SW 1271 (cell line): ENCODE measurements around the gene MYH7B.

ENCODE experiments used
- DNase-seq, 2 experiments: peaks; one replicate each; lab custom pipeline; 2025; lab: John Stamatoyannopoulos, UW

Gene MYH7B

DNA sequence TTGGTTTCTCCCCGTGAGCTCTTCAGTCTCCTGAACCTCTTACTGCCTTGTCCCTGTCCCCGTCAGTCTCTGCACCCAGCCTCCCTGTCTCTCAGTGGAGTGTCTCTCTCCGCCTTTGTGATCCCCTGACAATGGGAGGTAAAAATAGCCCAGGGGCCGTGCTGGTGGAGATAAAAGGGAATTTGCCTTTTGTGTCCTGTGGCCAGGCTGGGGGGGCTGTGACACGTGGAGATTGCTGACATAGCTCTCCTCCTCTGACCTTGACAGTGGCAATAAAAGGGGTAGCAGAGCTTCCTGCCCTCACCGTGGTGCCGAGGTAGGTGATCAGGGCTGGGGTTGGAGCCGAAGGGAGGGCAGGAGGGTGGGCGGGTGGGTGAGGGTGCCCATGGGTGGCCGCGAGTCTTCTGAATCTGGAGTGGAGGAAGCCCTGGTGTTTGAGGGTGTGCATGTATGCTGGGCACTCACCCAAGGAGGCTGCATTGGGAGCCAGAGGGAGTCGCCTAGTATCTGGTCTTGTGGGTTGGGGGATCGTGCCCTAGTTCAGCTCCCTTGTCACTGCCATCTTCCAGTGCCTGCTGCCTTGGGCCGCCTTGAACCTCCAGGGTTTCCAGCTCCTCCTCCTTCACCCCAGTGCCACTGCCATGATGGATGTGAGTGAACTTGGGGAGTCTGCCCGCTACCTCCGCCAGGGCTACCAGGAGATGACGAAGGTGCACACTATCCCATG is 21.9 kb downstream of the MYH7B start:
- no peak for DNase-seq

DNA sequence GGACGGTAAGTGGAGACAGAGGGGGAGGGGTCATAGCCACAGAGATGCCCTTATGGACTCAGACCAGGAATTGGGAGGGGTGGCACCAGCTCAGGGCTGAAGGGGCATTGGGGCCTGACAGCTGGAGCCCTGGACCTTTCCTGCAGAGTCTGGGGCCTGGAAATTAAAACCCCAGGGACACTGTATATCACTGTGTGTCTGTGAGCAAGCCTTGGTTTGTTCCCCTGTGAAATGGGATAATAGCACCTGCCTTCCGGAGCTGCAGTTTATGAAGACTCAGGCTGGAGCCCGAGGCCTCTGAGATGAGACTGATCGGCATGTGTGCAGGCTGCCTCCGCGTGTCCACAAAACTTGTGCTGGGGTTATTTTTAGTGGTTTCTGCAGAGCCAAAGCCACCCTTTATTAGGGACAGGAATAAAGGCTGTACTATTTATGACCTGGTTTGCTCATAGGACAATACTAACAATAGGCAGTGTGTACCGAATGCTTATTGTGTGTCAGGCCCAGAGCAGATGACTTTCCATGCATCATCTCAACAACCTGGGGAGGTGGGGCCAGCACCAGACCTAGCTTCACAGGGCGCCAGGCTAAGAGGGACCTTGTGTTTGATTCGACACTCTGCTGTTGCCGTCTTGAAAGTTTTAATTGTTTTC is 22.6 kb downstream of the MYH7B start:
- DNase-seq = no peak

DNA sequence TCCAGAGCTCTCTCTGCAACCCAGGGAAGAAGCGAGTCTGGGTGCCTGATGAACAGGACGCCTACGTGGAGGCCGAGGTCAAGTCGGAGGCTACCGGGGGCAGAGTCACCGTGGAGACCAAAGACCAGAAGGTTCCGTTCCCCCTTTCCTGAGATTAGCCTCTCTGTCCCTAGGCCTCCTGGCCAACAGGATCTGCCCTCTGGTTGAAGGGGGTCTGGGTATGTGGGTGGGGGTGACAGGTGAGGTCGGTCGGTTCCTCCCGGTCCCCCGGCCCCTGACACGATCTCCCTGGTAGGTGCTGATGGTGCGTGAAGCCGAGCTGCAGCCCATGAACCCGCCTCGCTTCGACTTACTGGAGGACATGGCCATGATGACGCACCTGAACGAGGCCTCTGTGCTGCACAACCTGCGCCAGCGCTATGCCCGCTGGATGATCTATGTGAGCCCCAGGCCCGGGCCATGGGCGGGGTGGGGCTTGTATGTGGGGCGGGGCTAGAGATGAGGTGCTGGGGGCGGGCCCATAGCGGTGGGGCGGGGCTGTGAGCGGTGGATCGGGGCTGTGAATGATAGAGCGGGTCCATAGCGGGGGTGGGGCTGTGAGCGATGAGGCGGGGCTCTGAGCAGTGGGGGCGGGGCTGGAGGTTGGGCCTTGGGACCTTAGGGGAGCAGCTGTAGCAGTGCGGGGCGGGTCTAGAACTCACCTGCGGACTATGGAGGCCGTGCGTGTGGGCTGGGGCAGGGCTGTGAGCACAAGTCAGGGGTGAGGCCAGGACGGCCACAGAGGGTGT is 23.9 kb downstream of the MYH7B start:
- DNase-seq = no peak

DNA sequence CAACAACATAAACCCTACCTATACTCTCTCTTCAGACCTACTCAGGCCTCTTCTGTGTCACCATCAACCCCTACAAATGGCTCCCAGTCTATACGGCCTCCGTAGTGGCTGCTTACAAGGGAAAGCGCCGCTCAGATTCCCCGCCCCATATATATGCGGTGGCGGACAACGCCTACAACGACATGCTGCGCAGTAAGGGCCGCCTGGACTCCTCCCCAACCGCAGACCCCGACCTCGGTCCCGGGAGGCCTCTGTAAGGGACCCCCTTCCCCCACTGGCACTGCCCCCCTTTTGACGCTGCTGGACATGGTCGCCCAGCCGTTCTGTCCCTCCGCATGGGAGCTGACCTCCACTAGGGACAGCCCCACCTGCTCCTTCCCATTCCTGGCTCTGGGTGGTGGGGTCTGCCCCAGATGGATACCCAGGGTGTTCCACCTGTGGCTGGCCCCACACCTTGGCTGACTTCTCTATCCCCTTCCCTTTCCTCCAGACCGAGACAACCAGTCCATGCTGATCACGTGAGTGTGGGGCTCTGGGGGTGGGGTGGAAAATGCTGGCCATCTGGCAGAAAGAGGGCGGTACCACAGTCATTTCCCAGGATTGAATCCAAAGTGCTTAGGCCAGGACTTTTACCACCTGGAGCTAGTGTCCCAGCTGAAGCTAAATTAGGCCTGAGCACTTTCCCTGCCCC is 25.0 kb downstream of the MYH7B start:
- DNase-seq = no peak

DNA sequence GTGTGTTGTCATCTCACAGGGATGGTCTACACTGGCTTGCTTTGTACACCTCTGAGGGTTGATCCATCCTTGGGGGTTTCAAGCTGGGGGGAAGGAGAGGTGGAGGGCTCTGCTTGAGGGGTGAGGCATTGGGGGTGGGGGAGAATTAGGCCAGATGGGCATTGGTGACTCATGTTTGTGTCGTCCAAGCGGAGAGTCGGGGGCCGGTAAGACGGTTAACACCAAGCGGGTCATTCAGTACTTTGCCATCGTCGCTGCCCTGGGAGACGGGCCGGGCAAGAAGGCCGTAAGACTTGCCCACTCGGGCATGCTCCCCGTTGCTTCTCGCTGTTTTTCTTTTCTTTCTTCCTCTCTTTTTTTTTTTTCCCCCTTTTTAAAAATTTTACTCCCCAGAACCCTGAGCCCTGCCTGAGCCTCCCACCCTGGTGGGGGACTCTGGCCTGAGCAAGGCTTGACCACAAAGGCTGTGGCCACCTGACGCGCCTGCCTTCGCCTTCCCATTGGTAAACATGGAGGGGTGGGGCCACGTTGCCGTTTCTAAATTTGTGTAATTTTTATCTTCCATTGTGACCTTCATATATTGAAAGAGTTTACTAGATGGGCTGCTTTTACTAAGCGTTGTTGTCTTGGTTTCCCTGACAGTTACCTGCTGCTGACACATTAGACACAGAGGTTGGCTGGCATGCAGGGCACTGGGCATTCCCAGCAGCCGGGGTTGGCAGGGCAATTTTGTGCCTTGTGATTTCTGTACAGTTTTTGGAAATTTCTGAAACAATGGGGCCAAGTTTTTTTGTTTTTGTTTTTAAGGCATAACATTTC is 26.8 kb downstream of the MYH7B start:
- DNase-seq = no peak

DNA sequence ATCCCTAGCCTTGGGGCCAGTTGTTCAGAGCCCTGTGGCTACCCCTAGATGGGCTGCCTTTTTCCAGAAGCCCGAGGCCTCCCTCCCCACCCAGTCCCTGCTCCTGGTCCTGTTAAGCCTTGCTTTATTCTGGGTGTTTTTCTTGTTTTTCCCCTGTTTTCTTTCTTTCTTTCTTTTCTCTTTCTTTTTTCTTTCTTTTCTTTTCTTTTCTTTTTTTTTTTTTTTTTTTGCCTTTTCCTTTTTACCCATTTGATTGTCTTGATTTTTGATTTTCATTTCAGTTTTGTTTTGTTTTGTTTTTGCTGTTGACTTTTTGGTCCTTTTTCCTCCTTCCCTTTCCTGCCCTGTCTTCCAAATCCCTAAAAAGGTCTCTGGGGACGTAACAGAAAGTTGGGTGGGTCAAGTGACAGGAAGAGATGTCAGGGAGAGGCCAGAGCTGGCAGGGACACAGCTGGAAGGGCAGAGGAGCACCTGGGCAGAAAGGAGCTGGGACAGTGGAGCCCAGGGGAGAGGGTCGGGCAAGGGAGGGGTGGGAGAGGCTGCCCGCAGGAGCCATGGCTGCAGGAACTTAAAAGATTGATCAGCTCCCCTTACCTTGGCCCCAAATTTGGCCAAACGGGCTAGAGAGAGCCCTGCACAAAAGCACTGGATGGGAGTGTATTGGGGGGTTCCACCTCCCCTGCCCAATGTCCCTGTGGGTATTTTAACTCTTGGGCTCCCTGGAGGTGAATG is 27.6 kb downstream of the MYH7B start:
- DNase-seq = no peak

DNA sequence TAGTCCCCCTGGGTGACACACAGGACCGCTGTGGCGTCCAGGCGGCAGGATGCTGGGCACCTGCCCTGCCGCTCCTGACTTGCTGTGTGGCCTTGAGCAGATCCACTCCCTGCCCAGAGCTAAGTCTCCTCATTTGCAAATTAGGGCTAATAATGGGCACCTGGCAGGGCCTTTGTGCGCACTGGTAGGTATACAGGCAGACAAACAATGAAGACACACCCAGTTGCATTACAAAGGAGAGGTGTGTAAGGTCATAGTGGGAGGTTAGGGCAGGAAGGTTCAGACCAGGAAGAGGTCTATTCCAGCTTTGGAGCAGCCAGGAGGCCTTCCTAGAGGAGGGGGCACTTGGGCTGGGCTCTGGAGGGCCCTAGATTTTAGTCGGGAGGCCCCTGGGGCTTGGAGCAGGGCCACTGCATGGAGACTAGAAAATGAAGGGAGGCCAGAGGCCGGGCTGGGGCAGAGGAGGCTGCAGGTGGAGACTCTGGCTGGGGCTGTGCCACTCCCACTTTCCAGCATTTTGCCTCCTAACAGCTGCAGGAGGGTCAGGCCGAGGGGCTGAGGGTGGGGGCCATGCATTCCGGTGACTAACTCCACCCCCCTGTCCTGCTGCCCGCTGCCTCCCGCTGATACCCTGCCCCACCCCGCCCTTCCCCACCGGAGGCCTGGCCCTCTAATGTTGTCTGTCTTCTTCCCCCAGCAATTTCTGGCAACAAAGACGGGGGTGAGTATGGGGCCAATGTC is 28.5 kb downstream of the MYH7B start:
- DNase-seq = no peak

DNA sequence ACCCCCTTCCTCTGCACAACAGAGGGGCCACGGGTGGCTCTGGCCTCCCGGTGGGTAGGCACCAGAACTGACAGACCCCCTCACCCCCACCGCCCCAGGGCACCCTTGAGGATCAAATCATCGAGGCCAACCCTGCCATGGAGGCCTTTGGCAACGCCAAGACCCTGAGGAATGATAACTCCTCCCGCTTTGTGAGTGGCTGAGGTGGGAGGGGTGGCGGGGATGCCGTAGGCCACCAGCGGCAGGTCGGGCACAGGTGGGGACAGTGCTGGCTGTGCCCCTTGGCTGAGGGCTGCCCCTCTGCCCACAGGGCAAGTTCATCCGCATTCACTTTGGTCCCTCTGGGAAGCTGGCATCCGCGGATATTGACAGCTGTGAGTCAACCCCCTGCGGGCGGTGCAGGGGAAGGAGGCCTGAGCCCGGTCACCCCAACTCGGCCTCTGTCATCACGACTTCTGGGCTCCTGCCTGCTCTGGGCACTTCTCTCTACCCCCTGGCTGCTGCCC is 29.1 kb downstream of the MYH7B start:
- DNase-seq = no peak

DNA sequence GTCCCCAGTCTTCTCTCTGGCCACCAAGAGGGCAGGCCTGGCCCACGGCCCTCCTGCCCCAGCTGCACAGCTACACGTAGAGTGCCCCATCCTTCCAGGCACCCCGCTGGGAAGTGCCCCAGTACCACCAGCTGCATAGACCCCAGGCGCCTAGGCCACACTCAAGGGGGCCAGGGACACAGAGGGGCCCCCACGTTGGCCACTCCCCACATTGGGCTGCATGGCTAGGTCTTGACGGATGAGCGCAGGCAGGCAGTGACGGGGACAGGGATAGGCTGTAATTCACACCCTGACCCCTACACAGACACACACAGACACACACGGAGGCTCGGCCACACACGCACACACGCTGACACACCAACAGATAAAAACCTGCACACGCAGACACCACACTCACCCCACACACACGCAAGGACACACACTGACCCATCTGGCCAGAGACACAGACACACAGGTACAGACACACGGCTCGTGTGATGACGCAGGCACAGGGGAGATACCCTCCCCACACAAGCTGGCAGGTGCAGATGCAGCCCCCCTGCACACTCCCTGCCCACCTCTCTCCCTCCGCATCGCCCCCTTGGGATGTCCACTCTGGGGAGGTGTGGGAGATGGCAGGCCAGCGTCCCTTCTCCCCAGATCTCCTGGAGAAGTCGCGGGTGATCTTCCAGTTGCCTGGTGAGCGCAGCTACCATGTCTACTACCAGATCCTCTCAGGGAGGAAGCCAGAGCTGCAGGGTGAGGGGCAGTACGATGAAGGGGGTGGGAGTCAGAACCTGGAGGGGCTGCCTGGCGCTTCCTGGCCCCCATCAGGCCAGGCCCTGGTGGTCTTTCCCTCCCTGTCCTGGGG is 30.0 kb downstream of the MYH7B start:
- no peak for DNase-seq

DNA sequence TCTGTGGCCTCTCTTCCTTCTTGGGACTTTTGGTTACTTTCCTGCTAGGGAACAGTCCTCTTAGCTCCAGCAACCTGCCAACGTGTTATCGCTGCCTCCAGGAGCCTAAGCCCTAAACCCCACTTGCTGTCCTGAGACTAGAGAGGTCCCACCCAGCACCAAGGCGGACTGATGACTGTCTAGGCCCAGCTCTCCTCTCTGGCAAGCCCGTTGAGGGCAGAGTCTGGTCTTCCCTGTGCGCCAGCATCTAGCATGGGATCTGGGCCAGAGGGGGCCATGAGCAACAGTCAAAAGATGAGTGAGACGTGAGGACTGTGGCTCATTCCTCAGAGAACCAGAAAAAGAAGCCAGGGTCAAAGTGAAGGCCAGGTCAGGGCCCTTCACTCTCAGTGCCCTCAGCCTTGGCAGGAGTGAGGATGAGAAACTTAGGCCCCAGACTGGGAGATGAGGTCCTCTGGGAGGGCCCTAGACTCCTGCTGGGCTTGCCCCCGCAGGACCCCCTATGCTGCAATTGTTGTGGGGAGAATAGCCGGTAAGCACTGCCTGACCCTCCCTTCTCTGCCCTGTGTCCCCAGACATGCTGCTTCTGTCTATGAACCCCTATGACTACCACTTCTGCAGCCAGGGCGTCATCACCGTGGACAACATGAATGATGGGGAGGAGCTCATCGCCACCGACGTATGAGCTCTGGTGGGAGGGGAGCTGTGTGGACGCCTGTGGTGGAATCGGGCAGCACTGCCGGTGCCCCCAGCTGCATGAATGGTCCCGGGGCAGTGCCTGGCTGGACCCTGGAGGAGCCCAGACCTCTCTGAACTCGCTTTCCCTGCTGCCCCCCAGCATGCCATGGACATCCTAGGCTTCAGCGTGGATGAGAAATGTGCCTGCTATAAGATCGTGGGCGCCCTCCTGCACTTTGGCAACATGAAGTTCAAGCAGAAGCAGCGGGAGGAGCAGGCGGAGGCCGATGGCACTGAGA is 30.9 kb downstream of the MYH7B start:
- DNase-seq = no peak

DNA sequence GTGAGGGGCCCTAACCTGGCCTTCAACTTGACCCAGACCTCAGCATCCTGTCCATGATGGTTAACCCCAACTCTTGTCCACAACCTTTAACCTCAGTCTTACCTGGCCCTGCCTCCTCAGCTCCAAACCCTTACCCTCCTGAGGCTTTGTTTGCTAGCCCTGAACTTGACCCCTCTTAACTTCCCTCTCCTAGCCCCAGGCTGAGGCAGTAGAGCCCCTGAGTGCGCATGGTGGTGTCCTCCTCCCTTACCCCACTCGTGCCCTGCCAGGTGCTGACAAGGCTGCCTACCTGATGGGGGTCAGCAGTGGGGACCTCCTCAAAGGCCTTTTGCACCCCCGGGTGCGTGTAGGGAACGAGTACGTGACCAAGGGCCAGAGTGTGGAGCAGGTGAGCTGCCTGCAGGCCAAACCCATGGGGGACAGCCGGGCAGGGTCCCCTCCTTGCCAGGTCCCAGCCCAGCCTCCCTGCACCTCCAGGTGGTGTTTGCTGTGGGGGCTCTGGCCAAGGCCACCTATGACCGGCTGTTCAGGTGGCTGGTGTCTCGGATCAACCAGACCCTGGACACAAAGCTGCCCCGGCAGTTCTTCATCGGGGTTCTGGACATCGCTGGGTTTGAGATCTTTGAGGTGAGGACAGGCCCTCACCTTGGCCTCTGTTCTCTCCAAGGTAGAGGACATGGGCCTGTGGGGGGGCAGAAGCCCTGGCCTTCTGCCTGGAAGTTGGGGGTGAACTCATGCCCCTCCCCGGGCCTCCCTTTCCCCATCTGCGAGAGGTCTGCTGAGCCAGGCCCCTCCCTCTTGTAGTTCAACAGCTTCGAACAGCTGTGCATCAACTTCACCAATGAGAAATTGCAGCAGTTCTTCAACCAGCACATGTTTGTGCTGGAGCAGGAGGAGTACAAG is 31.9 kb downstream of the MYH7B start:
- no peak for DNase-seq

DNA sequence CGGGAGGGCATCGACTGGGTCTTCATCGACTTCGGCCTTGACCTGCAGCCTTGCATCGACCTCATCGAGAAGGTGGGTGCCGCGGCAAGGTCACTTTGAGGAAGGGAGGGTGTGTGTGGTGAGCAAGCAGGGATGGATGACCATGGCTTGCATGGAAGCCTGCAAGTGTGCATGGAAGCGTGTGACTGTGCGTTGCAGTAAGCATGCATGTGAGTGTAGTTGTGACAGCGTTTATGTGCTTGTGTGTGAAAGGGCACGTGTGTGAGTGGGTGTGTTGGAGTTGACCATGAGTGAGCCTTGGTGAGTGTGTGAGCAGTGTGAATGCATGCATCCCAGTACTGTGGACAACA is 32.5 kb downstream of the MYH7B start:
- DNase-seq = no peak

DNA sequence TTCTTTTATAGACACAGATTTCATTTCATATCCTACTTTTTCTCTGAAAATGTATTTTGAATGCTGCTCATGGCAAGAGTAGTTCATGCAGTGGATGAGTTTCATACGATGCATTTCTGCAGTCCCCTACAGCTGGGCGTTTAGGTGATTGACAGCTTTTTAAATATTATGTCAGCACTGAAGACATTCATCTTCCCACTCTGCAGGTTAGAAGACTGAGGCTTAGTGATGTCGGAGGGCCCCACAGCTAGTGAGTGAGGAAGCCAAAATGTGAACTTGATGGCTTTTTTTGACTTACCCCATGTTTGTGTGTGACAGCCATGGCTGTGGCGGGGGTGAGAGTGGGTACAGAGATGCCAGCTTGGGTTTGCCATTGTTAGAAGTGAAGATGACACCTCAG is 33.5 kb downstream of the MYH7B start:
- DNase-seq = no peak

DNA sequence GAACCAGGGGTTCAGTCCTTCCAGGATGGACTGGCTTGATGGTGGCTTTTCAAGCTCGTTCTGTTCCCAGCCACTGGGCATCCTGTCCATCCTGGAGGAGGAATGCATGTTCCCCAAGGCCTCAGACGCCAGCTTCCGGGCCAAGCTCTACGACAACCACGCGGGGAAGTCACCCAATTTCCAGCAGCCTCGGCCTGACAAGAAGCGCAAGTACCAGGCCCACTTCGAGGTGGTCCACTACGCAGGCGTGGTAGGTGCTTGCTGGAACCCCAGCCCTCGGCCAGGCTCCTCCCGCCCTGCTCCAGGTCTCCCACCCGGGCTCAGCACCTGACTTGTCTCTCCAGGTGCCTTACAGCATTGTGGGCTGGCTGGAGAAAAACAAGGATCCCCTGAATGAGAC is 34.0 kb downstream of the MYH7B start:
- DNase-seq = no peak

DNA sequence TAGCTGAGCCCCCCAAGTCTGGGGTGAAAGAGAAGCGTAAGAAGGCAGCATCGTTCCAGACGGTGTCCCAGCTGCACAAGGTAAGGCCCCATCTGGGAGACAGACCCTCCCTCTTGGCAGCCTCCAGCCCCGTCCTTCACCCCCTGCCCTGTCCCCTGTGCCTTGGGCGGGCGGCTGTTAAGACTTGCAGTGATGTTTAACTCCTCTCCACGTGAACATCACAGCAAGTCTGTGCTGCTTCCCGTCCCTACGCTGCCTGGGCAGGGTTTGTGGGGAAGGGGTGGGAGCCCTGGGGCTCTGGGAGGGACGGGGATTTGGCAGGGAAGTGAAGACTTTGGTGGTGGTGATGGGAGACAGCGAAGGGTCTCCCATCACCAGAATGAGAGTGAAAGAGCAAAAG is 34.6 kb downstream of the MYH7B start:
- no peak for DNase-seq

DNA sequence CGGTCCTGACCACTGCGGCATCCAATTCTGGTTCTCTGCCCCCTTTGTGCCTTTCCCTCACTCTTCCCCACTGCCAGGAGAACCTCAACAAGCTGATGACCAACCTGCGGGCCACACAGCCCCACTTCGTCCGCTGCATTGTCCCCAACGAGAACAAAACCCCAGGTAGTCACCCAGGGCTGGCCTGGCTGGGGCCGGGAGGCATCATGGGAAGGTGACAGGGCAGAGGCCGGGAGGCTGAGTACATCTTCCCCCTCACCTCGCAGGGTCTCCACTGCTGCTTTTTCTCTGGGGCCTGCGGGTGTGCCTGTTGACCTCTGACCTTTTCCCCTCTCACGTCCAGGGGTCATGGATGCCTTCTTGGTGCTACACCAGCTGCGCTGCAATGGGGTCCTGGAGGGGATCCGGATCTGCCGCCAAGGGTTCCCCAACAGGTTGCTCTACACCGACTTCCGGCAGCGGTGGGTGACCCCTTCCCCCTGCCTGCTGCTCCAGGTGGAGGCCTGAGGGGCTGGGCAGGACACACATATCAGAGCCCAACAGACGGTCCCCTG is 35.1 kb downstream of the MYH7B start:
- DNase-seq = no peak
